HG02571 (cell line): ENCODE results near the gene UPF1.

Source experiments
- ATAC-seq: cut with Tn5 transposase; IDR thresholded peaks from one replicate; pipeline ENCODE4 v1.9.1; 2021; ENCODE audit warnings: mild to moderate bottlenecking, moderate library complexity; ENCODE audit not compliant: unreplicated experiment

The UPF1 gene

DNA sequence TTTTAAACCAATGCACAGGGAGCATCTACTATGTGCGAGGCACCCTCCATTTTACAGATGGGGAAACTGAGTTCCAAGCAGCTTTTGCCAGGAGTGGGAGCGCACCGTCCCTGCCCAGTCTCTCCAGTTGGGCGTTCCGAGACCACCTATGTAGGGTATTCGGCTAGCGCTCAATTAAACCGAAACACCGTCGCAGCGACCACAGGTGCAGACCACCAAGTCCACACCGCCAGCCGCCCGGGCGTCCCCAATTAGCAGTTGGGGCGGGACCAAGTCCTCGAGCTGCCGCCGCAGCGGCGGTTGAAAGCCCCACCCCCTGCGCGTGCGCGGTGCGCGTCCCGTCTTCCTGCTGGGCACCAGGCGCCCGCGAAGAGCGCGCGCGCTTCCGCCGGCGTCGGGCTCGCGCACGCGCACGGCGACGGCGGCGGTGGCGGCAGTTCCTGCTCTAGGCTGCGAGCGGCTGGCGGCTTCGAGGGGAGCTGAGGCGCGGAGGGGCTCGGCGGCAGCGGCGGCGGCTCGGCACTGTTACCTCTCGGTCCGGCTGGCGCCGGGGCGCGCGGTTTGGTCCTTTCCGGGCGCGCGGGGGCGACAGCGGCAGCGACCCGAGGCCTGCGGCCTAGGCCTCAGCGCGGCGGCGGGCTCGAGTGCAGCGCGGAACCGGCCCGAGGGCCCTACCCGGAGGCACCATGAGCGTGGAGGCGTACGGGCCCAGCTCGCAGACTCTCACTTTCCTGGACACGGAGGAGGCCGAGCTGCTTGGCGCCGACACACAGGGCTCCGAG lies at the start of gene UPF1:
Gene UPF1, plus strand, starts transcription at position 436 of the 782 bp plus-strand sequence. Its CDS starts 251 bp downstream, at position 687.
- peak; percentile 62 for ATAC-seq

DNA sequence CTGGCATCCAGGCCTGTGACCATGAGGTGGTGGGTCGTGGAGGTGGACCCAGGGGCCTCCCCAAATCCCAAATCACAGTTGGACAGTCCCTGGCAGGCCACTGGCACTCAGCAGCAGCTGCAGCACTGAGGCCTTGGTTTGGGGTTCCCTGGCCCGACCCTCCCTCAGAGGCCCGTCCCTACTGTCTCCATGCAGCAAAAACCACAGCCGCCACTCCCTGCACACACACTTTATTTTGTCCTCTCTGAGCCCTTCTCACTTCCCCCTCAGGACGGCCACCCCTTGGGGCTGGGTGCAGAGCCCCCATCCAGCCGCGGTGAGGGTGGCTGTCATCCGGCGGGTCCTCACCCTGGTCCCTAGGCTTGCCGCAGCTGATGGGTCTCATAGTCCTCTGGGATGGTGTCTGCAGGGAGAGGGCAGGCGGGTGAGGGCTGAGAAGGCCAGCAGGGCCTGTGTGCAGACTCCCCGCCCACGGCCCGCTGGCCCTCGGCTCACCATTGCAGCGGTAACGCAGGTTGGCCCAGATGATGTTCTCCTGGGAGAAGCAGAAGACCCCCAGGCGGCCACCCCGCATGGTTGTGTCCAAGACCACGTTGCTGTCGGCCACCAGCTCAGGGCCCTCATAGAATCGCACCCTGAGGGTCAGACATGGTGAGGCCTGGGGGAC lies 49.1 kb upstream of the UPF1 start:
- no peak for ATAC-seq

DNA sequence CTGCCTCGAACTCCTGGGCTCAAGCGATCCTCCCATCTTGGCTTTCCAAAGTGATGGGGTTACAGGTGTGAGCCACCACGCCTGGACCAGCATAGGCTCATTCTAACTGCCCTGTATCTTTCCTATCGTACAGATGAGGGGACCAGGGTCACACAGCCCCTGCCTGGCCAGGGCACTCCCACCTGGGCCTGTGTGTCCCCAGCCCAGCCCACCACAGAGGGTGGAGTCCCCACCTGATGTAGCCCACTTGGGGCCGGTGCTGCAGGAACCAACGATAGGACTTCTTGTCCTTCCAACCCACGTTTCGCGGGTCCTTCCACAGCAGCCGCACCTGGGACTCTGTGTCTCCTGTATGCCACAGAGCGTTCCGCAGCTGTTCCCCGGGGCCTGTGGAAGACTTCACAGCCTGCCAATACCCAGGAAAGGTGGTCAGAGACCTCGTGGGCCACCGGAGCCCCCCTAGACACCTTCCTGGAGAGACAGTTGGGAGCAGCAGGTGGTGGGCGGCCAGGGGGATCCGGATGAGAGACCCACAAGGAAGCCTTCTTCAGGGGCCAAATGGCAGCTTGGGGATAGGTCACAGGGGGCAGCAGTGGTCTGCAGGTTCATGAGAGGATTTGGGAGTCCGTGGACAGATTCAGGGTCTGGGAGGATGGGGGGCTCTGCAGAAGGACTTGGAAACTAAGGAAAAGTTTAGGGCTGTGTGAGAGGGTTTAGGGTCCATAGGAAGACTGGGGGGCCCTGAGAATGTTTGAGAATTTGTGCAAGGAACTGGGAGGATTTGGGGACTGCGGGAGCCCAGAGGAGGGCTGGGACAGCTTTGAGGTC lies 47.6 kb upstream of the UPF1 start:
- no peak for ATAC-seq

- ATAC-seq, result no peak
Observed at GRCh38 chr19:18784786-18785120, 47.0 kb upstream of the UPF1 start.

DNA sequence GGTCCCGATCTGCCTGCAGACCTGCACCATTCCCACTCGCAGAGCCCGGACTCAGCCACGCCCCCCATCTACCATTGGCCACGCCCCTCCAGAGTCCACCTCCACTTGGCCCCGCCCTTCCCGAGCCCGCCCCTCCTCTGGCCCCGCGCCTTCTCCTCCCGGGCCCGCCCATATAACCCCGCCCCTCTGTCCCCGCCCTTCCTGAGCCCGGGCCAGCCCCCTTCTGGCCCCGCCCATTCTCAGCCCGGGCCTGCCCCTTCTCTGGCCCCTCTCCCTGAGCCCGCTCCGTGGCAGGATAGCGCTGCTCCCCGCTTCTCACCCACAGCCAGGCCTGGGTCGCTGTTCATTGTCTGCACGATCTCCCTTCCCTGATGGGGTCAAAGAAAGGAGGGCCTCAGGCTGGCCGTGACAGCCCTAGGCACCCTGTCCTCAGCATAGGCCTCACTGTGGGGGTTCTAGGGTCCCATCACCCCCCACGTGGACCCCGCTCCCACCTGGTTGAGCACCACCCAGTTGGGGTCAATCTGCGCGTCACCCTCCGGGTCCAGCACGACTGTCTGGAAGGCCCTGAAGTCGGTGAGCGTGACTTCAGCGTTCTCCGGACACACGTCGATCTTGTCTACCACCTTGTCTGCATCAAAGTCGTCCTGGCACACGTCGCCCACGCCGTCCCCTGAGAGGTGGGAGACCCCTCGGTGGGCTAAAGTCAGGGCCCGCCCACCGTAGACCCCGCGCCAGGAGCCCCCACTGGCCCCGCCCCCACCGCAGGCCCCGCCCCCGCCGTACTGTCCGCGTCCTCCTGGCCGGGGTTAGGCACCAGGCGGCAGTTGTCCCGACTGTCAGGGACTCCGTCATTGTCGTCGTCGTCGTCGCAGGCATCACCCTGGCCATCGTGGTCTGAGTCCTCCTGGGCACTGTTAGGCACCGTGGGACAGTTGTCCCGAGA lies 46.3 kb upstream of the UPF1 start:
- ATAC-seq, result no peak

GRCh38 chr19:18788529-18789421 lies 43.0 kb upstream of the UPF1 start:
- no peak for ATAC-seq

GRCh38 chr19:18789422-18789869 lies 42.3 kb upstream of the UPF1 start:
- ATAC-seq, result no peak

DNA sequence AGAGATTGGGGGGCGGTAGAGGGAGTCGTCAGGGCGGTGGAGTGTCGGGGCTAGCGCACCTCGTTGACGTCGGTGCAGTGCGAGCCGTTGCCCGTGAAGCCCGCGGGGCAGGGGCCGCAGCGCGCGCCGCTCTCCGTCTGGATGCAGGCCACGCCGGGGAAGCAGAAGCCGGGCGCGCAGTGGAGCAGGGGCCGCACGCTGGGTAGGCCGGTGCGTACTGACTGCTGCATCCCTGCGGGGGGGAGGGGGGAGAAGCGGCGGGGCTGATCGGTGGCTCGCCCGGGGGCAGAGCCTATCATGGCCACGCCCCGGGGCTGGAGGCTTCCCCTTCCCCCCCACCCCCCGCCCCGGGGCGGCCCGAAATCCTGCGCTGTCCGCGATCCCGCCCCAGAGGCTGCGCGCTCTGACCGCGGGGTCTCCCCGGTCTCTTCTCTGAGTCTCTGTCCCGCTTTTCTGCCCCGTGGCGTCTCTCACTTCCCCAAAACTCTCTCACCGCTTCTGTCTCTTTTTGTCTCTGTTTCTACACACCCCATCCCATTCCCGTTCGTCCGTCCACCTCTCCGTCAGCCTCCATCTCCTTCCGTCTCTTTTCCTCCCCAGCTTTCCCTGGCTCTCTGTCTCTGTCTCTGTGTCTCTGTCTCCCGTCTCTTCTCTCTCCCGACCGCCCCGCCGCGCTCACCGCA lies 41.7 kb upstream of the UPF1 start:
- ATAC-seq, result no peak

GRCh38 chr19:18790566-18791314 lies 41.0 kb upstream of the UPF1 start, which contains the start of gene COMP:
COMP (minus strand) TSS chr19:18791305; CDS start chr19:18791269, 36 bp downstream.
- ATAC-seq, result no peak

GRCh38 chr19:18791315-18791678 lies 40.5 kb upstream of the UPF1 start:
- no peak for ATAC-seq

DNA sequence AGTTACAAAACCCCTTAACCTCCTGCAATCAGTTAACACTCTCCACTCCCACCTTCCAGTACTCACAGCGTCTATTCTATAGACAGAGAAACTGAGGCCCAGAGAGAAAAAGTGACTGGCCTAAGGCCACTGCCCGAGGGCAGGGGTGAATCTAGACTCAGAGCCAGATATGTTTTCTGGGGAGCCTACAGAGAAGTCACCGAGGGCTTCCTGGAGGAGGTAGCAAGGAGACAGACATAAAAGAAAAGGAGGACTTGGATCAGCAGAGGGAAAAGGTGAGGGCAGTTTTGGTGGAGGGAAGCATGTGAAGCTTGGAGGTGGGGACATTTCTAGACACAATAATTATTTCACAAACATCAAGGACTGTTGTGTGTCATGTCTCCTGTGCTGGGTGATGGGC lies 39.1 kb upstream of the UPF1 start:
- no peak for ATAC-seq

GRCh38 chr19:18793144-18794028 lies 38.4 kb upstream of the UPF1 start:
- no peak for ATAC-seq

- no peak for ATAC-seq
Observed at GRCh38 chr19:18794029-18794313, 37.8 kb upstream of the UPF1 start.

DNA sequence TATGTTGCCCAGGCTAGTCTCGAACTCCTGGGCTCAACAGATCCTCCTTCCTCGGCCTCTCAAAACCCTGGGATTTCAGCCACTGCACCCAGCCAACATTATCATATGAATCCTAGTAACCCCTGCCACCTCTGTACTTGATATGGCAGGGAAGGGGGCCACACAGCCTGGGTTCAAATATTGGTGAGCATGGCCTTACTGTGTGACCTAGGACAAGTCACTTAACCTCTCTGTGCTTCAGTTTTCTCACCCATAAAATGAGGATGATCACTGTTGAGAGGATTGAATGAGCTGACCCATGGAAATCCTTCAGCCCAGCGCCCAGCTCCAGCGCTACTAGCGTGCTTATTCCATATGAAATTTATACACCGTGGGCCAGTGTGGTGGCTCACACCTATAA lies 37.1 kb upstream of the UPF1 start:
- ATAC-seq, result no peak

DNA sequence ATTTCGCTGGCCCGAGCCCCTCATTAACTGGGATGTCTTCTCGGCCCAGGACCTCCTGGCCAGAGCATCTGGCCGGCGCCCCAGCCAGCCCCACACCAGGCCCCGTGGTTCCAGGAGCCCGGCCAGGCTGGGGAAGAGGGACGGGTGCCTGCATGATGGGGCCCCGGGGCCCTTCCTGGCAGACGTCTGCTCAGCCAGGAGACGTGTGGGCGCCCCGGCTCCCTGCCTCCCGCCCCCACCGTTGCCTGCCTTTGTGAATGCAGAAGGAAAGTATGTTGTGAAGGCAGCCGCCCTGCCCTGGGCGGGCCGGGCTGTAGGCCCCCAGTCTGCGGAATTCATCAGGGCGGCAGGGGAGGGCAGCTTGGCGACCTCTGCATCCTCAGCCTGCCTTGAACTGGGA lies 36.2 kb upstream of the UPF1 start:
- ATAC-seq, result no peak

- no peak for ATAC-seq
Observed at GRCh38 chr19:18796239-18796638, 35.5 kb upstream of the UPF1 start.
